GM19035 (cell line): ENCODE measurements around the gene PIAS1.
A peak's percentile ranks its signal among the peaks of the same experiment; 100 is the strongest.
"Not testable (repeated sequence)": the region's sequence is repeated elsewhere in the genome, so short reads cannot be mapped to it uniquely, and the experiment has no call there.

ENCODE experiments used
- ATAC-seq: cut with Tn5 transposase; IDR thresholded peaks from one replicate; pipeline ENCODE4 v1.9.1; 2021; ENCODE audit not compliant: unreplicated experiment

The PIAS1 gene

DNA sequence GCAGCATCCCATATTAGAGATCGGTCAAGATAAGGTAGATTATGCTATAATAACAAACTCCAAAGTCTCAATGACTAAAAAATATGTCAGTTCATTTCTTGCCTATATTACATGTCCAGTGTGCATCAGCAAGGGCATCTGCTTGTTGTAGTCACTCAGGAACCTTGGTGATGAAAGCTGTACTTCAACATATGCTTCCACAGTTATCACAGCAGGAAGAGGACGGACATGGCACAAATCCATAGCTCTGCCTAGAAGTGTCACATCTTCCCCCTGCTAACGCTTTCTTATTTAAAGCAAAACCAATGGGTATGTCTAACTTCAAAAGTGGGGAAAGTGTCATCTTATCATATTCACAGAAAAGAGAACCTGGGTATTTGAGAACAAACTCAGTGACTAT is 20.0 kb upstream of the PIAS1 start:
- ATAC-seq = no peak

DNA sequence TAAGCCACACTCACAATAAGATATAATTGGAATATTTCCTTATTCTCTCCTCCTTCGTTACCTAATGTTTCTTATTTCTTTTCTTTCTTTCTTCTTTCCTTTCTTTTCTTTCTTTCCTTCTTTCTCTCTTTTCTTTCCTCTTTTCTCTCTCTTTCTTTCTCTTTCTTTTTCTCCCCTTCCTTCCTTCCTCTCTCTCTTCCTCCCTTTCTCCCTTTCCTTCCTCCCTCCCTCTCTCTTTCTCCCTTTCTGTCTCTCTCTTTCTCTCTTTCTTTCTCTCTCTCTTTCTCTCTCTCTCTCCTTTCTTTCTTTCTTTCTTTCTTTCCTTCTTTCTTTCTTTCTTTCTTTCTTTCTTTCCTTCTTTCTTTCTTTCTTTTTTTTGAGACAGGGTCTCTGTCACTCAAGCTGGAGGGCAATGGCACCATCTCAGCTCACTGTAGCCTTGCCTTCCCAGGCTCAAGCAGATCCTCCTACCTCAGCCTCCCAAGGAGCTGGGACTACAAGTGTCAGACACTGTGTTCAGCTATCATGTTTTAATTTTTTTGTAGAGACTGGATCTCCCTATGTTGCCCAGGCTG is 19.3 kb upstream of the PIAS1 start:
- no peak for ATAC-seq

DNA sequence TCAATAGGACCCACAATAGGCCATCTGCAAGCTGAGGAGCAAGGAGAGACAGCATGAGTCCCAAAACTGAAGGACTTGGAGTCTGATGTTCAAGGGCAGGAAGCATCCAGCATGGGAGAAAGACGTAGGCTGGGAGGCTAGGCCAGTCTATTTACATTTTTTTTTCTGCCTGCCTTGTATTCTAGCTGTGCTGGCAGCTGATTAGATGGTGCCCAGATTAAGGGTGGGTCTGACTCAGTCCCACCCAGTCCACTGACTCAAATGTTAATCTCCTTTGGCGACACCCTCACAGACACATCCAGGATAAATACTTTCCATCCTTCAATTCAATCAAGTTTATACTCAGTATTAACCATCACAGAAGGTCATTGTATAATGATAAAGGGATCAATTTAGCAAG is 15.9 kb upstream of the PIAS1 start:
- ATAC-seq = no peak

DNA sequence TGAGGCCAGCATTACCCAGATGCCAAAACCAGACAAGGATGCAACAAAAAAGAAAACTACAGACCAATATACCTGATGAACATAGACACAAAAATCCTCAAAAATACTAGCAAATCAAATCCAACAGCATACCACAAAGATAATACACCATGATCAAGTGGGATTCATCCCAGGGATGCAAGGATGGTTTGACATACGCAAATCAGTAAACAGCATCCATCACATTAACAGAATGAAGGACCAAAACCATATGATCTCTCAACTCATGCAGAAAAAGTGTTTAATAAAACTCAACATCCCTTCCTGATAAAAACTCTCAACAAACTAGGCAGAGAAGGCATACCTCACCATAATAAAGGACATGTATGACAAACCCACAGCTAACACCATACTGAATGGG is 14.0 kb upstream of the PIAS1 start:
- ATAC-seq = no peak

DNA sequence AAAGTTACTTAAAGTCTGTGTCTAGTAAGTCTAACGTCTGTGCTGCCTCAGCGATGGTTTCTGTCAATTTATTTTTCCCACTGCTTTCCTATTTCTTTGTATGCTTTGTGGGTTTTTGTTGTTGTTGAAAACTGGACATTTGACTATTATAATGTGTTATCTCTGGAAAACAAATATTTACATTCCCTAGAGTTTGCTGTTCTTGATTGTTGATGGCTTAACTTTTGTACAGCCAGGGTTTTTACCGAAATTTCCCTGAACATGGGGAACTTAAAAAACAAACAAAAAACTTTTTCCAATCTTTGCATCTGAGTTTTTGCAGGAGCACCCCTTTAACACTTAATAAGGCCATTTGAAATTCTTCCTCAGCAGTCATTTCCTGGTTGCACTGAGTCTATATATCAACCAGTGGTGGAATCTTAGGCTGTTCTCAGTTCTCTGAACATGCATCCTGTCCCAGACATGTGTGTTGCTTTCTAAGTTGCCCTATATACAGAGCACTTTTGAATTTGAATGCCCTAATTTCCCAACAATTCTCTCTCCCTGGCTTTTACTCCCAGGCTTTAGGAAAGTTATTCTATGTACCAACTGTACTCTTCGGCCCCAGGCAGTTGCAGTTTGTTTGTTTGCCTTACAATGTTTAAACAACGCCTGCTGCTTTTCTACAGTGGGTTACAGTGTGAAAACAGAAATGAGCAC is 11.8 kb upstream of the PIAS1 start:
- ATAC-seq = no peak

DNA sequence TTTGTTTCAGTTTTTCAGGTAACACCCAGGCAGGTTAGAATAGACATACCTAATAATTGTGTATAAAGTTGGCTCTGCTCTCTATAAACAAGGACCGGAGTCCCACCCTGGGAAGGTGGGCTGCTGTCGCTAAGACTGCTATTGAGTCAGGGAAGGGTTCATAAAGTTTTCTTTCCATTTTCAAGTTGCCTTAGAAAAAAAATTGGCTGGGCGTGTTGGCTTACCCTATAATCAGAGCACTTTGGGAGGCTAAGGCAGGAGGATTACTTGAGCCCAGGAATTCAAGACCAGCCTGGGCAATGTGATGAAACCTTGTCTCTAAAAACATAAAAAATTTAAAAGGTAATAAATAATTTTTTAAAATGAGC is 11.3 kb upstream of the PIAS1 start:
- ATAC-seq = no peak

DNA sequence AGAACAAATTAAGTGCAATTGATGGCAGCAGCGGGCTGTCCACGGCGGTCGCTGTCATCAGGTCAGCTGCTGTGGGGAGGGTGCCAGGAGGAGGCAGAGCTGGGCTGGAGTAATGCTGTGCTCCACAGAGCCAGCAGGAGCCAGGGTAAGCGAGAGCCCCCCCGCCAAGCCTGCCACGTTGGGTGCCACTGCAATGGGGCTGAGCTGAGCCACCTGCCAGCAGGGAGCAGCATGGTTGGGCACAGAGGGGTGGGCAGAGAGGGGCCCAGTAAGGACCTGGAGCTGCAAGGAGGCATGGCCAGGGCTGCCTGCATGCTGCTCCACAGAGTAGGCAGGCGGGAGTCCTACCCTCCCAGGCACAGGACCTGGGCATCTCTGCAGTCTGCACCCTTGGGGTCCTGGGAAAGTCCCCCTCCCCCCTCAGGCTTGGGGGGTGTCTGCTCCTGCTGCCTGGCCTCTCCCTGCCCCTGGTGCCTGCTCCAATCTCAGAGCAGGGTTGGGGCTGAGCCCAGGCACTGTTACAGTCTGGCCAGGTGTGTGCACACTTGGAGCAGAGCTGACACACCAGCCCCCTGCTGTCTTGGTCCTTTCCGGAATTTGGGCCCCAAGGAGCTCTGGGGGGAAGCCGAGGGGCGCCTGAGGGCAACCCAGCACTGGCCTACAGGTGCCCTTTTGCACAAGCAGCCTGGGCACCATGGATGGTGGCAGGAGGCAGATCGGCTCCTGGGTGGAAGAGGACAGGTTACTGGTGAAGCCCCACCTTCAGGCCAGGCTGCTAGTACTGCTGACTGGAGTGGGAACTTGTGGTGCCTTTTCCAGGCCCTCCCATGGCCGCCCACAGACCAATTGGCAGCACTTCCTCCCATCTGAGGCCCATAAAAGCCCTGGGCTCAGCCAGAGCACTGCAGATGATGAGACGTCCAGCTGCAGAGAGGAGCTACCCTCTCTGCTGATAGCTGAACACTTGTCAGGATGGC is 8.5 kb upstream of the PIAS1 start:
- no peak for ATAC-seq

DNA sequence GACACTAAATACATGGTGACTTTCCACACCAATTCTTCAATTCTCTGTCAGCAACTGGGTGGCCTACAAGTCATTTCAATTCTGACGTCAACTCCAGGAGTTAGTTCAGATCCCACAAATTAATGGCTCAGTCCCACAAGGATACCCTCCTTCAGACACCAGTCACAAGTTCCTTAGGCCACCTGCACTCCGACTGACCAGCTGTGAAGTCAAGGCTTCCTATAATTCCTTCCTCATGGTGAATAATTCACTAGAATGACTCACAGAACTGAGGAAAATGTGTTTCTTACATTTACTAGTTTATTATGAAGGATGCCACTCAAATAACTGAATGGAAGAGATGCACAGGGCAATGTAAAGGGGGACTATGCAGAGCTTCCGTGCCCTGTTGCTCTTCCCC is 6.3 kb upstream of the PIAS1 start:
- ATAC-seq = no peak

DNA sequence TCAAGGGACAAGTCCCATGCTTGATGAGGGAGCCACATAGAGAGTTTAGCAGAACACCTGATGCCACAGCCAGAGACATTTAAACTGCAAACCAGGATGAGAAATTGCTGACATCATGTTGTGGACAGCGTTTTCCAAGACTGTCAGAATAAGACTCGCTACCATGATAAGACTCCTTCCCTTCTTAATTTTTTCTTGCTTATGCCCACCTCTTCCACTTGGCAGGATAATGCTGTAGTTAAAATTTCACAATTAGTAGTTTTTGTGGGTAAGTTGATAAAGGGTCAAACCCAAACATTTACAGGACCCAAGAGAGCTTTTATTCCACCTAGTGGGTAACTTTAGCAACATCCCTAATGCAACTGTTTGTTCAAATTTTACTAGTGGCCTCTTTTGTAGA is 3.0 kb upstream of the PIAS1 start:
- ATAC-seq = no peak

DNA sequence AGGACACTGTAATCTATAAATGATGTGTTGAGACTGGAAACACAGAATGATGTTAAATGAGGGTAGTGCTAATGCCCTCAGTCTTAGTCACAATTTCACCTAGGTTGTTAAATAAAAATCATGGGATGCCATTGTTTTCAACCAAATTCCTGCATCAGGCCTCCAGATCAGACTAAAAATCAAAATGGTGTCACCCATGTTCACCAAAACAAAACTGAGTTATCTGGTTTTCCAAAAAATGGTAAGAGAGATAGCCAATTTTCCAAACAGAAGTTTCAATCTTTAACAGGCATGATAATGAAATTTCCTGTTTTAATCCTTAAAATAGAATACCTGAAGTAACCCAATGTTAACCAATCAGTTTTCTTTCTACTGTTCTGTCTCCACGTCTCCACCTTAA is 2.2 kb upstream of the PIAS1 start:
- no peak for ATAC-seq

DNA sequence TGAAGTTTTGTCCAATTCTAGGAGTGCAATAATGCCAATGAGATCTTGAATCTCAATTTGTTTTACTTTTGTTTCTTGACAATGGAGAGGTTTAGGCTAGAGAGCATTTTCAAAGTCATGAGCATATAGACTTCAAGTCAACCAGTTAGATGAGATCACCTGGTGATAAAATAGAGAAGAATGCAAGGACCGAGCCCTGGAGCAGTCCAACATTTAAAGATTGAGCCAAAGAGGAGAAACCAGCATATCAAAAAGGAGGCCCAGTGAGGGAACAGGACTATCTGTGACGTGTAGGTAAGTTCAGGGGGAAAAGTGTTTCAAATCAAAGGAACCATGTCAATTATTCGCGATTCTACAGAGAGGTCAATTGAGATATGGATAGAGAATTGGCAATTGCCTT is 1.7 kb upstream of the PIAS1 start:
- ATAC-seq = no peak

DNA sequence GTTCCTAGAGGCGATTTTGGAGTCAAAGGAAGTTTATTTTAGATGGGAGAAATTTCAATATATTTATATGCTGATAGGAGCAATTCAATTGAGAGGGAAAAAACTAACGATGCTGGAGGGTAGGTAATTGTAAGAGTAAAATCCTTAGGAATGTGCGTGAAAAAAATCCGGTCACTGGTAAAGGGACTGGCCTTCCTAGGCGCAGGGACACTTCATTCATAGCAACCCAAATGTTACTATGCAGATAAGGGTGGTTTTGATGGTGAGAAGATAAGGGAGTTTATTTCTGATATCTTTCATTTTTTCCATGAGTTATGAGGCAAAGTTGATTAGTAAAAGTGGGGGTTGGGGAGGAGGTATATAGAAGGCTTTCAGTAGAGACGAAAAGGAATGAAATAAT is 1.1 kb upstream of the PIAS1 start:
- ATAC-seq = no peak

DNA sequence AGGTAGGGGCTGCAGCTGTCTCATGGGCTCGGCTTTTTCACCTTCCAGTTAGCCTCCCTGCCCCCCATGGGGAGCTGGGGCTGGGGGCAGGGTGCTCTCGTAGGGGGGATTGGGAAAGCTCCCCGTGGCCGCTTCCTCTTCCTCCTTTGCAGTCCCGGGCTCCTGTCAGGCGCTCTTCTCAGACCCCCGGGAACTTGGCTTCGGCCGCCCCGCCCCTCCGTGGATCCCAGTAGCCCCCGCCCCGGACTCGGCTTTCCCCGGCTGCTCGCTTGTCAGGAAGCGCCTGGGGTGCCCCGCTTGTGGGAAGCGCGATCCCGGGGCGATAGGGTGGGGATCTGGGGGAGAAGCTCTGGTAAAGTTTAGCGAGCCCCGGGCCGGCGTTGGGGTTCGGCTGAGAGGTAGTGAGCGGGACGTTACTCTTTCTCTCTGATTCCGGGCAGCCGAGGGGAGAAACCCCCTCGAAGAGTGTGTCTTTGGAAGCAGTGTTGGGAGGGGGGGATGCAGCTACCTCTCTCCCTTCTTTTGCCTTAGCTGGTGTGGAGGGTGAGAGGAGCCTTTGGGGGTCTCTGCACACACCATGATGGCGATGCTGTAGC is 611 bp downstream of the PIAS1 start:
- ATAC-seq = peak; percentile 5

DNA sequence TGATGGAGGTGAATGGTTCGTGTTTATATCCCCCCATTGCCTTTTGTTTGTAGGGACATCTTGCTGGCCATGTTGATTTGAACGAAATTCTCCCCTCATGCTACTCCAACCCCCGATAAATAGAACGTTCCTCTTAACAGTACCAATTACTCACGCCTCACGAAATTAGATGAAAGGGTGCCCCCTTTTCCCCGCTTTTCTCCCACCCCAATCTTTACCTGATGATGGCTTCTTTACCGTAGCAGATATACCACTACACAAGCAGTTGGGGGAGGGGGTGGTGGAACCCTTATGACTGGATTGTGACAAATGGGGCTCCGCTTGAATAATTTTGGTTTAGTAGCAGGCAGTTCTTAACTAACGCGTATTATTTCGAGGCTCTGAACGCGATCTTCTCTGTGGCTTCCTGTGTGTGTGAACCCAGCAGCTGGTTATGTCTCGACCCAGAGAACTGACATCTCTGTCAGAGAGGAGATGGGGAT is 1.1 kb downstream of the PIAS1 start:
- ATAC-seq = peak; percentile 49

DNA sequence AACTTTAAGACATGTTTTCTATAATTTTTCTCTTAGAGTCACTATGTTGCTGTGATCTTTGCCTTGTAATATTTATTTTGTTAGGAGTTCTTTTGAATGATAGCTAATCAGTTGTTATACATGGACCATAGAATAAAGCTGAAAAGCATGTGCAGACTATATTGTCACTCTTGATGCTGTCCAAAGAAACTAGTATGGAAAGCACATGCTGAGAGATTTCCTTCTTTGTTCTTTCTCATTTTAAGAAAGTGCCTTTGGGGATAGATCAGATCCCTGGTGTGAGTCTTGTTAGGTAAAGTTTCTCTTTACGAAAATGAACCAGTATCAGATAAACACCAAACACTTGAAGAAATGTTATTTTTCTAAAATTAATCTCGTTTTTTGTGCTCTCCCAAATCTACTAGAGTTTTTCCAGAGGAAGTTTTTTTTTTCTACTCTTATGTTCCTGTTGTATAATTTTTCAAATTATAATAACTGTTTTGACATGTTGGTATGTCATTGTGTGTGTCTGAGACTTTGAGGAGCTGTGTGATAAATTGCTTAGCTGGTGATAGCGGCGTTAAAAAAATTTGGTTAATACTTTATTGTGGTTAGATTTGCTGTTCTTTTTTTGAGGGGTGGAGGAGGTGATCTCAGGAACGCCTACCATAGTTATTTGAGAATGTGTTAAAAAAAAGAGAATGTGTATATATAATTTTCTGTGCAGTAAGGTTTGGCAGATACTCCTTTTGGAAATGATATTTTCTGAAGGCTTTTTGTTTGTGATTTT is 2.2 kb downstream of the PIAS1 start:
- ATAC-seq = no peak

DNA sequence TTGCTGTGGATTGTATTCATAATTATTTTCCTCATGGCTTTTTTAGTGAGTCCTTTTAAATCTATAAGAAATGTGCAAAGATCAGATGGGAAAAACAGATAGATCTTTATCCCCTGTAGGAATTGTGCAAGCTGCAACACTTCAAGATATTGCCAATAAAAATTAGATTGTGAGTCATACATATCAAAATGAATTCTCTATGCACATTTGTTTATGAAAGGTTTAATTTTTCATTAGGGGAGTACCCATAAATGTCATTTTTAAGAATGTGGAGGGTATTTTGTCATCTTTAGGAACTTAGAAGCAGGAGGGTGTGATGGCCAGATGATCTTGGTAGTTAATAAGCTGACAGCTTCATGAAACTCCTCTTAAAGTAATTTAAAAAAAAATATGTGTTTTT is 2.9 kb downstream of the PIAS1 start:
- ATAC-seq = no peak

DNA sequence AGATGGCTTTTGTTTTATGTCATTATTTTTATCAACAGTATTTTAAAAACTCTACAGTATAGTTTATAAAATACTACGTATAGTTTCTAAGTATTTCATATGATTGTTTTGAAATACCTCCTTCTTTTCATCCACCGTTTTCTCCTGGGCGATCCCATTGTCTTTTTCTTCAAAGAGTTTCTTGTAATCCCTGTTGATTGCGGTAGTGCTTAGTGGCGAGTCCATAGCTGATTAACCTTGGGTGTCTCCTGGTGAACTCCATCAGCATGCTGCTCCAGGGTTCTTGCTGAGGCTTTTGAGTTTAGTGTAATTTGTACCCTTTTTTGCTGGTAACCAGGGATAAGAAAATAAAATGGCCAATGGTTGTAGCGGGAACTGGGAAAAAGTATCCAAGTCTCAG is 3.6 kb downstream of the PIAS1 start:
- ATAC-seq = no peak

DNA sequence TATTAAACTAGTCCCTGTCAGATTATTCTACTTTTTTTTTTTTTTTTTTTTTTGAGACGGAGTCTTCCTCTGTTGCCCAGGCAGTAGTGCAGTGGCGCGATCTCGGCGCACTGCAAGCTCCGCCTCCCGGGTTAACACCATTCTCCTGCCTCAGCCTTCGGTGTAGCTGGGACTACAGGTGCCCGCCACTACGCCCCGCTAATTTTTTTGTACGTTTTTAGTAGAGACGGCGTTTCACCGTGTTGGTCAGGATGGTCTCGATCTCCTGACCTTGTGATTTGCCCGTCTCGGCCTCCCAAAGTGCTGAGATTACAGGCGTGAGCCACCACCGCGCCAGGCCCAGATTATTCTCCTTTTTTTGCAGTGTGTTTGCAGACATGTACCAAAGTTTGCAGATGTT is 4.9 kb downstream of the PIAS1 start:
- ATAC-seq = not testable (repeated sequence)

DNA sequence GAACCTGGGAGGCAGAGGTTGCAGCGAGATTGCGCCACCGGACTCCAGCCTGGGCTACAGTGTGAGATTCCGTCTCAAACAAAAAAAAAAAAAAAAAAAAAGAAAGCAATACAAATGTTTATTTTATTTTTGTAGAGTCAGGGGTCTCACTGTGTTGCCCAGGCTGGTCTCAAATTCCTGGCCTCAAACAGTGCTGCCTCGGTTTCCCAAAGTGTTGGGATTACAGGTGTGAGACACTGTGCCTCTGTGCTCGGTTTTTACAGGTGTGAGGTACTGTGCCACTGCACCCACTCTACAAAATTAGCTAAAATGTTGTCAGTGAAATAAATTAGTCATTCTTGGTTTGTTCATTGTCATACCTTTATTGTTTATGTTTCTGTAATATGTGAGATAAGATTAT is 5.5 kb downstream of the PIAS1 start:
- ATAC-seq = no peak

DNA sequence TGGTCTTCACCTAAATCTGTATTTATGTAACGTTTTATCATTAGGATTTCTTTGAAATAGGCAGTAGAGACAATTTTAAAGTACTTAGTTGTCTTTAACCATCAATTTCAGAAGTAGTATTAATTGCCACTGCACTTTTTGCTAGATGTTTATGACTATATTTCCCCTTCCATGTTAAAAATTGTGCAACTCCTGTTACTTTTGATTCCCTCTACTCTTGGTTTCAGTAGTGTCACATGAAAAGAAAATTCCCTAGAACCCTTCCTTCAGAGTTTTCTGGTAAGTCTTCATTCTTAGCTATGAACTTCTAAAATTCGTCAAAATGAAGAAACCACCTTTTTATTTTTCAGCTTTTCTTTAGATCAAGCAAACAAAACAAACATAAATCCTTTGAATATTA is 7.1 kb downstream of the PIAS1 start:
- no peak for ATAC-seq

DNA sequence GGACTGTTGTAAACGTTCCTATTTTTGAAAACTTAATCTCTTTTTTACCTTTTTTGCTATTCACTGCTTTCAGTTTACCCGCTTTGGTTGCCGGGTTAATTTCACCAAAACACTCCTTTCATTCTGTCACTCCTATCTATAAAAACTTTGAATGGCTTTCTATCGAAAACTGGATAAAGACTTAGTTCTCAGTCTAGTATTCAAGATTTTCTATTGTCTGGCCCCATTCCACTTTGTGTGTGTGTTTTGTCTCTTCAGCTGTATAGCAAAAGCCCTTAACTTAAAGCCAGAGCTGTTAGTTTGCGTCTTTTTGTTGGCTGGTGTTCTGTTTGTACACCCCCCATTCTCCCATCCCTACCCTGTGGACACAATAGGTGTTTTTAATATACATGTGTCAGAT is 7.5 kb downstream of the PIAS1 start:
- no peak for ATAC-seq
